ENCODE data around the gene PPIAL4G. TPM values are rescaled to one million over a fixed set of nuclear protein-coding genes. Genes with fewer than 3 reads are reported as not detected.
"Not testable (repeated sequence)": the region's sequence is repeated elsewhere in the genome, so short reads cannot be mapped to it uniquely, and the experiment has no call there.

Gene PPIAL4G
- total RNA-seq, 1 experiment from 2014 or later, result not detected

DNA sequence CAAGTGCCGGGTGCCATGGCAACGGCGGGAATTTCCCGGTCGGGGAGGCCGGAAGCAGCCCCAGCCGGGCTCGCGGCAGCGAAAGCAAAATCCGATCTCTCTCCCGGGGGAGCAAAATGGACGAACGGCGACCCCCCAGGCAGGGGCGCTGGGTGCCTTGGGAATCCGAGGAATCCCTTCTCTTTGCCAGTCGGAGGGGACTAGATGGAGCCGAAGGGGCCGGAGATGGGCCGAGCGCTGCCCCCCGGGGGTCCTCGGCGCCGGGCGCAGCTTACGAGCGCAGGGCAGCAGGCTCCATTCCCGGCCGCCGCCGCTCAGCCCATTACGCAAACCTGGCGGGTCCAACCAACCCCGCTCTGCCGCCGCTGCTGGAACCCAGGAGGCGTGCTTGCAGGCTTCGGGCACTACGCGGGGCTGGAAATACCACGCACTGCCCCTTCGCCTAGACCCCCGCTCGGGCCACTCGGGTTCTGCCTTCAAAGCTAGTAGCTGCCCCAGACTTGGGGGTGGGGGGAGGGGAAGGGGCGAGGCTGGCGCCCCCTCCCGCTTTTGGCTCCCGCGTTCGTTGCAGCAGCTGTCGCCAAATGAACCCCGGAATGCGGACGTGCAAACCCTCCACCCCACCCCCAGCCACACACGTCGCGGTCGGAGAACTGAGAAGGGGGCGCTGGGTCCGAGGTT is 24.1 kb downstream of the PPIAL4G start:
- H3K9me3 Mint-ChIP-seq; H2BK120ac ChIP-seq (ENCODE audit: low read depth, low read length, poor library complexity, severe bottlenecking); H3K27me3 Mint-ChIP-seq (ENCODE audit: low read depth); H3K4me1 ChIP-seq (ENCODE audit: insufficient read depth, low read length); H4K5ac ChIP-seq (ENCODE audit: insufficient read length, low read depth, low read length); H3K4ac ChIP-seq (ENCODE audit: low read depth, low read length); H2BK15ac ChIP-seq (ENCODE audit: low read depth, low read length); H3K9me3 ChIP-seq (ENCODE audit: control insufficient read depth, low read depth, low read length); H3K18ac ChIP-seq (ENCODE audit: insufficient read length, low read depth, low read length); H4K91ac ChIP-seq (ENCODE audit: insufficient read length, low read depth, low read length); H2BK12ac ChIP-seq (ENCODE audit: insufficient read length, low read depth, low read length); H2BK5ac ChIP-seq (ENCODE audit: insufficient read length, low read length); H3K36me3 Mint-ChIP-seq (ENCODE audit: insufficient read depth in 1 of 3, low read depth in 3 of 3); H3T11ph ChIP-seq (ENCODE audit: low read length); H4K8ac ChIP-seq (replicated peaks; ENCODE audit: insufficient read length, low read depth, low read length); H3K27me3 ChIP-seq (ENCODE audit: insufficient read depth, low read length); H2AK5ac ChIP-seq (ENCODE audit: insufficient read length, low read length); H3K56ac ChIP-seq (ENCODE audit: insufficient read length, low read depth, low read length); H3K79me2 ChIP-seq (ENCODE audit: insufficient read depth, low read length); H3K27ac ChIP-seq (ENCODE audit: insufficient read length, low read depth, low read length); H3K23ac ChIP-seq (ENCODE audit: insufficient read length, low read depth, low read length); H2BK20ac ChIP-seq (ENCODE audit: low read depth, low read length, poor library complexity, severe bottlenecking); H3K4me1 Mint-ChIP-seq; H3K23me2 ChIP-seq (ENCODE audit: insufficient read length, low read depth, low read length, poor library complexity, severe bottlenecking); H3K79me1 ChIP-seq (ENCODE audit: insufficient read depth, low read depth, low read length, poor library complexity, severe bottlenecking); H4K20me1 ChIP-seq (ENCODE audit: control insufficient read depth, insufficient read depth, insufficient read length); H3K14ac ChIP-seq (ENCODE audit: insufficient read depth, low read length); H3K4me2 ChIP-seq (ENCODE audit: insufficient read depth, insufficient read length, low read length); H2AFZ ChIP-seq (ENCODE audit: low read length): not testable (repeated sequence)
- Mint-ChIP-seq H3K27ac (peak overlapping the region in 1 of 3 experiments; percentile 52; a peak in 1 of 7 replicates), H3K4me3 (peak overlapping the region; percentile 70 to 81)
- peak; percentile 32 for DNase-seq
- H3K9ac ChIP-seq (ENCODE audit: extremely low read depth, insufficient read length, low read length), result peak overlapping the region; percentile 37
- WGBS (ENCODE audit: extremely low coverage, insufficient read length, low lambda C conversion rate), result no CpG with 5 or more reads among the region's 63 CpGs

GRCh38 chr1:148458398-148458797 is 24.7 kb downstream of the PPIAL4G start:
- no CpG with 5 or more reads among the region's 11 CpGs for WGBS (ENCODE audit: extremely low coverage, insufficient read length, low lambda C conversion rate)
- not testable (repeated sequence) for H3K9me3 Mint-ChIP-seq; H3K27ac ChIP-seq (ENCODE audit: insufficient read length, low read depth, low read length)

More at GRCh38 chr1:148458398-148458797, 24.7 kb downstream of the PPIAL4G start:
- not testable (repeated sequence) for H3T11ph ChIP-seq (ENCODE audit: low read length); H4K91ac ChIP-seq (ENCODE audit: insufficient read length, low read depth, low read length); H2BK12ac ChIP-seq (ENCODE audit: insufficient read length, low read depth, low read length); H3K9me3 ChIP-seq (ENCODE audit: control insufficient read depth, low read depth, low read length); H2AFZ ChIP-seq (ENCODE audit: low read length); H3K56ac ChIP-seq (ENCODE audit: insufficient read length, low read depth, low read length); H2BK20ac ChIP-seq (ENCODE audit: low read depth, low read length, poor library complexity, severe bottlenecking); H2AK5ac ChIP-seq (ENCODE audit: insufficient read length, low read length); H4K8ac ChIP-seq (replicated peaks; ENCODE audit: insufficient read length, low read depth, low read length); H2BK120ac ChIP-seq (ENCODE audit: low read depth, low read length, poor library complexity, severe bottlenecking); H2BK5ac ChIP-seq (ENCODE audit: insufficient read length, low read length); H3K23ac ChIP-seq (ENCODE audit: insufficient read length, low read depth, low read length); H4K20me1 ChIP-seq (ENCODE audit: control insufficient read depth, insufficient read depth, insufficient read length); H3K4me1 ChIP-seq (ENCODE audit: insufficient read depth, low read length); H3K79me2 ChIP-seq (ENCODE audit: insufficient read depth, low read length); H3K4me1 Mint-ChIP-seq; H2BK15ac ChIP-seq (ENCODE audit: low read depth, low read length); H3K36me3 Mint-ChIP-seq (ENCODE audit: insufficient read depth in 1 of 3, low read depth in 3 of 3); H4K5ac ChIP-seq (ENCODE audit: insufficient read length, low read depth, low read length); H3K18ac ChIP-seq (ENCODE audit: insufficient read length, low read depth, low read length); H3K23me2 ChIP-seq (ENCODE audit: insufficient read length, low read depth, low read length, poor library complexity, severe bottlenecking); H3K9ac ChIP-seq (ENCODE audit: extremely low read depth, insufficient read length, low read length); H3K4me2 ChIP-seq (ENCODE audit: insufficient read depth, insufficient read length, low read length); DNase-seq; H3K27me3 Mint-ChIP-seq (ENCODE audit: low read depth); H3K14ac ChIP-seq (ENCODE audit: insufficient read depth, low read length); H3K4ac ChIP-seq (ENCODE audit: low read depth, low read length); H3K79me1 ChIP-seq (ENCODE audit: insufficient read depth, low read depth, low read length, poor library complexity, severe bottlenecking); H3K27me3 ChIP-seq (ENCODE audit: insufficient read depth, low read length)
- Mint-ChIP-seq H3K27ac (peak overlapping the region; percentile 76 to 97 (median 89); a peak in 4 of 7 replicates), H3K4me3 (peak overlapping the region; percentile 80 to 86)

Data from H9 (cell line).